ENCODE data around the gene MDFI. TPM values are rescaled to one million over a fixed set of nuclear protein-coding genes. Genes with fewer than 3 reads are reported as not detected.

The MDFI gene
- total RNA-seq, 1 donor from 2014 or later = 84.6 TPM

DNA sequence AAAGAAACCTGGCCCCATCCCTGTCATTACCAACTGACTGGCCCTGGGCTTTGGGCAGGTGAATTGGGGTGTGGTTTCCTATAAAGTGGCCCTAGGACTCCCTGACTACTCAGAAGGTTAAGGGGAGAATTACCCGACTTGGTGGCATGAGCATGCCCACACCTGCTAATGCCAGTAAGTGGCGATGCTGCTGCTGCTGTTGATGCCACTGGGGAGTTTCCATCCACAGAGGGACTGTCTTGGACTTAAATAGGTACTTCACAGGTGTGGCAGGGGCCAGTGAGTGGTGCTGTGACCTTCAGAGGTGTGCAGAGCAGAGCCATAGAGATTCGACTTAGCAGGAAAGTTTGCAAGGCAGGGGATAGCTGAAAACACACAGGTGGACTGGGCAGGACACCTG is 32.6 kb upstream of the MDFI start:
- Histone ChIP-seq H3K27me3 (ENCODE audit: control insufficient read depth, insufficient read depth, low read length) (no peaks in the 10 kb centered on the region), H3K36me3 (ENCODE audit: control insufficient read depth, insufficient read depth, low read length) (no peaks in the 10 kb centered on the region), H3K4me3 (ENCODE audit: low read depth, low read length) (no peak overlapping the region)
- no peak for DNase-seq (ENCODE audit: low read depth)
- TF ChIP-seq, protein P1, sequence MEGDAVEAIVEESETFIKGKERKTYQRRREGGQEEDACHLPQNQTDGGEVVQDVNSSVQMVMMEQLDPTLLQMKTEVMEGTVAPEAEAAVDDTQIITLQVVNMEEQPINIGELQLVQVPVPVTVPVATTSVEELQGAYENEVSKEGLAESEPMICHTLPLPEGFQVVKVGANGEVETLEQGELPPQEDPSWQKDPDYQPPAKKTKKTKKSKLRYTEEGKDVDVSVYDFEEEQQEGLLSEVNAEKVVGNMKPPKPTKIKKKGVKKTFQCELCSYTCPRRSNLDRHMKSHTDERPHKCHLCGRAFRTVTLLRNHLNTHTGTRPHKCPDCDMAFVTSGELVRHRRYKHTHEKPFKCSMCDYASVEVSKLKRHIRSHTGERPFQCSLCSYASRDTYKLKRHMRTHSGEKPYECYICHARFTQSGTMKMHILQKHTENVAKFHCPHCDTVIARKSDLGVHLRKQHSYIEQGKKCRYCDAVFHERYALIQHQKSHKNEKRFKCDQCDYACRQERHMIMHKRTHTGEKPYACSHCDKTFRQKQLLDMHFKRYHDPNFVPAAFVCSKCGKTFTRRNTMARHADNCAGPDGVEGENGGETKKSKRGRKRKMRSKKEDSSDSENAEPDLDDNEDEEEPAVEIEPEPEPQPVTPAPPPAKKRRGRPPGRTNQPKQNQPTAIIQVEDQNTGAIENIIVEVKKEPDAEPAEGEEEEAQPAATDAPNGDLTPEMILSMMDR (IDR thresholded peaks at IDR 0.05; ENCODE audit: insufficient read depth, low read length, poor library complexity, severe bottlenecking) = no peak

DNA sequence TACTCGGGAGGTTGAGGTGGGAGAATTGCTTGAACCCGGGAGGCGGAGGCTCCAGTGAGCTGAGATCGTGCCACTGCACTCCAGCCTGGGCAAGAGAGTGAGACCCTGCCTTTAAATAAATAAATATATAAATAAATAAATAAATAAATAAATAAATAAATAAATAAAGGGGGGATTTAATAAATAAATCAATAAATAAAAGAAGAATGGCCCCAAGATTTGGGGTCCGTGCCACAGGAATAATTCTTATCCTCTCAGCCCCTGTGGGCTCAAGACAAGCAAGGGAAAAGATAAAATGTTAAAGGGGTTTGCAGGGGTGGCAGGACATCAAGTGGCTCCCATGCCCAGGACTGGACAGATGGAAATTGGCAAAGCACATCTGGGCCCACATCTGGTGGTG is 31.2 kb upstream of the MDFI start:
- TF ChIP-seq, protein P1 (IDR thresholded peaks at IDR 0.05; ENCODE audit: insufficient read depth, low read length, poor library complexity, severe bottlenecking) = no peak
- H3K27me3 ChIP-seq (ENCODE audit: control insufficient read depth, insufficient read depth, low read length) = no peaks in the 10 kb centered on the region
- DNase-seq (ENCODE audit: low read depth) = no peak
- no peak overlapping the region for H3K4me3 ChIP-seq (ENCODE audit: low read depth, low read length)
- H3K36me3 ChIP-seq (ENCODE audit: control insufficient read depth, insufficient read depth, low read length) = no peaks in the 10 kb centered on the region

DNA sequence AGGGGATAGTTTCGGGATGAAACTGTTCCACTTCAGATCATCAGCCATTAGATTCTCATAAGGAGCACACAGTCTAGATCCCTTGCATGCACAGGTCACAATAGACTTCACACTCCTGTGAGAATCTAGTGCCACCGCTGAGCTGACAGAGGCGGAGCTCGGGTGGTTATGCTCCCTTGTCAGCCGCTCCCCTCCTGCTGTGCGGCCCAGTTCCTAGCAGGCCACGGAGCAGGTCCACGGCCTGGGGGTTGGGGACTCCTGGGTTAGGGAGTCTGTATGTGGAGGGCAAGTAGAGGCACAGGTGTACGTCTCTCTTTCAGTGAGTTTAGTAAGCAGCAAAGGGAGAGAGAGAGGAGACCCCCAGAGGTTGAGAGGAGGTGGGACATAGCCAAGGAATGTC is 30.5 kb upstream of the MDFI start:
- DNase-seq (ENCODE audit: low read depth) = no peak
- TF ChIP-seq, protein P1 (IDR thresholded peaks at IDR 0.05; ENCODE audit: insufficient read depth, low read length, poor library complexity, severe bottlenecking) = no peak
- Histone ChIP-seq H3K4me3 (ENCODE audit: low read depth, low read length) (no peak overlapping the region), H3K27me3 (ENCODE audit: control insufficient read depth, insufficient read depth, low read length) (no peaks in the 10 kb centered on the region), H3K36me3 (ENCODE audit: control insufficient read depth, insufficient read depth, low read length) (no peaks in the 10 kb centered on the region)

DNA sequence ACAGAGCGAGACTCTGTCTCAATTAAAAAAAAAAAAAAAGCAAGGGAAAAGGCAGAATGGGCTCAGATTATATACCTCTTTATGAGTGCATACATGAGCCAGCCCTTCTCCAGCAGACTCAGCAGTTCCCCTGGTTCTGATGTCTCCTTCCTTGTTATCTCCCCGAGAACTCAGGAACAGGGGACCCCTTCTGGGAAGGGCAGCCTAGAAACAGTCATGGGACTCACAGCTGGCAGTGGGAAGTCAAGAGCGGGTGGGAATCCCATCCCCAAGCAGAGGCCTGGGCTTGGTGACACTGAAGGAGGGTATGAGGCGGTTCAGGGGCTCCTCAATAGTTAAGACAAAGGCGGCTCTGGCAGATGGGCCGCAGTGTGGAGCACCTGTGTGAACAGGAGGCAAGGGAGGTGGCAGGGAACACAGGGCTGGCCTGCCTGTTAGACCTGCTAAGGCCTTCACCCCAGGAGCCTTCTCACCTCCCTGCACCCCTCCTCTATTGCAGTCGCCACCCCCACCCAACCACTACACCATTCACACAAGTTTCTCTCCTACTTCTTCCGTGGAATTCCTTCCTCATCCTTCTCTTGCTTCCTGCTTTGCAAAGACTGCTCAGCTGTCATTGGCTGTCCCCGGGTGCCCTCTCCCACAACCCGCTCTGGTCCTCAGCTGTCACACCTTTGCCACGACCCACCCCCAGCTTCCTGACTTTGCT is 29.7 kb upstream of the MDFI start:
- no peak for DNase-seq (ENCODE audit: low read depth)
- Histone ChIP-seq H3K27me3 (ENCODE audit: control insufficient read depth, insufficient read depth, low read length) (no peaks in the 10 kb centered on the region), H3K4me3 (ENCODE audit: low read depth, low read length) (no peak overlapping the region), H3K36me3 (ENCODE audit: control insufficient read depth, insufficient read depth, low read length) (no peaks in the 10 kb centered on the region)
- TF ChIP-seq, protein P1 (IDR thresholded peaks at IDR 0.05; ENCODE audit: insufficient read depth, low read length, poor library complexity, severe bottlenecking) = no peak

DNA sequence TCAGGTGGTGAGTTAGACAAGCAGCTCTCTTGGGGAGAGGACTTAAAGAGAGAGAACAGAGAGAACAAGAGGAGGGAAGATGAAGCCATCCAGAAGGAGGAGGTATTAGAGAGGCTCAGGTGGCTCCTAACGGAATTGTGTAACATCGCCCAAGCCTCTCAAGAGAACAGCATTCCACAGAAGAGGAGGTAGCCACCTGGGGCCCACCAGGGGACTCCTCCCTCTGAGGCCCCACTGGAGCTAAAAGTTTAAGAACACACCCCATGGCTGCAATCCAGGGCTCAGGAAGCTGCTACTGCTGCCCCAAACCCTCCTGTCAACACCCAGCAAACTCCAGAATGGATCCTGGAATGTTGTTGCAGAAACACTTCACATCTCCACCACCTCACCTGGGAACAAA is 23.6 kb upstream of the MDFI start:
- no peak for DNase-seq (ENCODE audit: low read depth)
- no peaks in the 10 kb centered on the region for H3K36me3 ChIP-seq (ENCODE audit: control insufficient read depth, insufficient read depth, low read length)
- peaks cover 5% of the 10 kb centered on the region for H3K27me3 ChIP-seq (ENCODE audit: control insufficient read depth, insufficient read depth, low read length)
- TF ChIP-seq, protein P1 (IDR thresholded peaks at IDR 0.05; ENCODE audit: insufficient read depth, low read length, poor library complexity, severe bottlenecking) = no peak
- no peak overlapping the region for H3K4me3 ChIP-seq (ENCODE audit: low read depth, low read length)

DNA sequence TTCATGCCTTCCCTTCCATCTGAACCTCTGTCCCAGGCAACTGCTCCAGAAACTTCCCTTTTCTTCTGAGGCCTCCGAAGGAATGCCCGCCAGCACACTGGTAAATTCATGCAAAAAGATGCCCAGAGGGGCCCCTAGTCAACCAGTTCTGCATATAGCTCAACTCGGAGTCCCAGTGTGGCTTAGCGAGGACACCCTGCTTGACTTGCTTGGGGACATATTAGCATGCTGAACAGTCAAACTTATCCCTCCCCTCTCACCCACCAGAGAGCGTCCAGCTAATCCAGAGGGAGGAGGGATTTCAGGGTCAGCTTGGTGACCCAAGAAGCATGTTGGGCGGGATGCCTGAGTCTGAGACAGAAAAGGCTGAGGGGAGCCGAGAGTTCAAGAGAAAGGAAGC is 23.0 kb upstream of the MDFI start:
- TF ChIP-seq, protein P1 (IDR thresholded peaks at IDR 0.05; ENCODE audit: insufficient read depth, low read length, poor library complexity, severe bottlenecking) = no peak
- Histone ChIP-seq H3K36me3 (ENCODE audit: control insufficient read depth, insufficient read depth, low read length) (no peaks in the 10 kb centered on the region), H3K4me3 (ENCODE audit: low read depth, low read length) (no peak overlapping the region), H3K27me3 (ENCODE audit: control insufficient read depth, insufficient read depth, low read length) (peaks cover 5% of the 10 kb centered on the region)
- DNase-seq (ENCODE audit: low read depth) = no peak

Measured in kidney epithelial cell (primary cell).